H9 (cell line): Measurements from ENCODE around the gene RUNX1. TPM values are rescaled to one million over a fixed set of nuclear protein-coding genes. Genes with fewer than 3 reads are reported as not detected.

Source experiments
- DNase-seq: peaks from one replicate; pipeline ENCODE4 v3.0.0-alpha.2; 2017
- H2AFZ ChIP-seq: one replicate; pipeline ENCODE4 v1.6.1; 2013; ENCODE audit warnings: mild to moderate bottlenecking, low read length, control low read depth, moderate library complexity
- H2AK5ac ChIP-seq: 2 replicates; pipeline ENCODE4 v1.6.1; 2013; ENCODE audit warnings: low read length, control low read depth, mixed read lengths; ENCODE audit not compliant: insufficient read length
- H2BK120ac ChIP-seq: one replicate; pipeline ENCODE4 v1.6.1; 2013; ENCODE audit warnings: low read depth, mild to moderate bottlenecking, low read length, control low read depth, inconsistent platforms; ENCODE audit not compliant: poor library complexity, severe bottlenecking
- H2BK12ac ChIP-seq: 2 replicates; pipeline ENCODE4 v1.6.1; 2013; ENCODE audit warnings: low read length, control low read depth, mixed read lengths, low read depth; ENCODE audit not compliant: insufficient read length
- H2BK15ac ChIP-seq: 2 replicates; pipeline ENCODE4 v1.6.1; 2013; ENCODE audit warnings: low read depth, low read length, control low read depth
- H2BK20ac ChIP-seq: one replicate; pipeline ENCODE4 v1.6.1; 2013; ENCODE audit warnings: low read depth, mild to moderate bottlenecking, low read length, control low read depth, inconsistent platforms; ENCODE audit not compliant: poor library complexity, severe bottlenecking
- H2BK5ac ChIP-seq: 2 replicates; pipeline ENCODE4 v1.6.1; 2013; ENCODE audit warnings: low read length, control low read depth, mixed read lengths; ENCODE audit not compliant: insufficient read length
- H3K14ac ChIP-seq: 2 replicates; pipeline ENCODE4 v1.6.1; 2013; ENCODE audit warnings: low read length, control low read depth; ENCODE audit not compliant: insufficient read depth
- H3K18ac ChIP-seq: 2 replicates; pipeline ENCODE4 v1.6.1; 2013; ENCODE audit warnings: low read depth, mild to moderate bottlenecking, mixed read lengths, low read length, control low read depth; ENCODE audit not compliant: insufficient read length
- H3K23ac ChIP-seq: 2 replicates; pipeline ENCODE4 v1.6.1; 2013; ENCODE audit warnings: low read length, control low read depth, mixed read lengths, low read depth; ENCODE audit not compliant: insufficient read length
- H3K23me2 ChIP-seq: 2 replicates; pipeline ENCODE4 v1.6.1; 2013; ENCODE audit warnings: low read depth, mild to moderate bottlenecking, mixed read lengths, low read length, control low read depth; ENCODE audit not compliant: insufficient read length, poor library complexity, severe bottlenecking
- H3K27ac ChIP-seq: 2 replicates; pipeline ENCODE4 v1.5.1; 2013; ENCODE audit warnings: low read length, control low read depth, mixed read lengths, low read depth; ENCODE audit not compliant: insufficient read length
- H3K27me3 ChIP-seq: 2 replicates; pipeline ENCODE4 v1.6.1; 2013; ENCODE audit warnings: low read length, control low read depth, inconsistent platforms; ENCODE audit not compliant: insufficient read depth
- H3K4ac ChIP-seq: 2 replicates; pipeline ENCODE4 v1.6.1; 2013; ENCODE audit warnings: low read depth, mild to moderate bottlenecking, control low read depth, inconsistent platforms, low read length, moderate library complexity
- H3K4me1 ChIP-seq: 2 replicates; pipeline ENCODE4 v1.6.1; 2013; ENCODE audit warnings: low read length, control low read depth, inconsistent platforms; ENCODE audit not compliant: insufficient read depth
- H3K4me2 ChIP-seq: 2 replicates; pipeline ENCODE4 v1.6.1; 2013; ENCODE audit warnings: low read length, control low read depth, mixed read lengths; ENCODE audit not compliant: insufficient read length, insufficient read depth
- H3K56ac ChIP-seq: 2 replicates; pipeline ENCODE4 v1.6.1; 2013; ENCODE audit warnings: low read depth, mild to moderate bottlenecking, mixed read lengths, low read length, control low read depth; ENCODE audit not compliant: insufficient read length
- H3K79me1 ChIP-seq: 2 replicates; pipeline ENCODE4 v1.6.1; 2013; ENCODE audit warnings: low read depth, mild to moderate bottlenecking, moderate library complexity, low read length, control low read depth, inconsistent platforms; ENCODE audit not compliant: insufficient read depth, poor library complexity, severe bottlenecking
- H3K79me2 ChIP-seq: 2 replicates; pipeline ENCODE4 v1.6.1; 2013; ENCODE audit warnings: low read length, control low read depth, inconsistent platforms; ENCODE audit not compliant: insufficient read depth
- H3K9ac ChIP-seq: 2 replicates; pipeline ENCODE4 v1.6.1; 2013; ENCODE audit warnings: low read length, control low read depth, mixed read lengths; ENCODE audit not compliant: insufficient read length; ENCODE audit errors: extremely low read depth
- H3K9me3 ChIP-seq: one replicate; pipeline ENCODE4 v1.6.1; 2013; ENCODE audit warnings: low read depth, low read length, inconsistent platforms; ENCODE audit not compliant: control insufficient read depth
- H3T11ph ChIP-seq: one replicate; pipeline ENCODE4 v1.6.1; 2013; ENCODE audit warnings: mild to moderate bottlenecking, low read length, control low read depth, inconsistent platforms
- H4K20me1 ChIP-seq: one replicate; pipeline ENCODE4 v1.6.1; 2013; ENCODE audit not compliant: control insufficient read depth, insufficient read length, insufficient read depth
- H4K5ac ChIP-seq: 2 replicates; pipeline ENCODE4 v1.6.1; 2013; ENCODE audit warnings: low read depth, mild to moderate bottlenecking, mixed read lengths, low read length, control low read depth; ENCODE audit not compliant: insufficient read length
- H4K8ac ChIP-seq: replicated peaks from 2 replicates; pipeline ENCODE4 v1.6.1; 2013; ENCODE audit warnings: low read length, control low read depth, mixed read lengths, low read depth; ENCODE audit not compliant: insufficient read length
- H4K91ac ChIP-seq: 2 replicates; pipeline ENCODE4 v1.6.1; 2013; ENCODE audit warnings: low read depth, mild to moderate bottlenecking, moderate library complexity, mixed read lengths, low read length, control low read depth; ENCODE audit not compliant: insufficient read length
- H3K27ac Mint-ChIP-seq, 3 experiments: 2 replicates in 2 of 3; 3 replicates in 1 of 3; pipeline ENCODE4 v1.8.0; 2020 to 2021; ENCODE audit warnings: mixed read lengths in 3 of 3, mild to moderate bottlenecking in 1 of 3, moderate library complexity in 1 of 3
- H3K27me3 Mint-ChIP-seq: 2 replicates; pipeline ENCODE4 v1.8.0; 2021; ENCODE audit warnings: low read depth, mild to moderate bottlenecking, moderate library complexity, mixed read lengths
- H3K36me3 Mint-ChIP-seq, 3 experiments: 2 replicates in 2 of 3; 3 replicates in 1 of 3; pipeline ENCODE4 v1.8.0; 2020 to 2021; ENCODE audit warnings: low read depth in 3 of 3, mixed read lengths in 3 of 3; ENCODE audit not compliant: insufficient read depth in 1 of 3
- H3K4me1 Mint-ChIP-seq, 2 experiments: 2 replicates each; pipeline ENCODE4 v1.8.0; 2020; ENCODE audit warnings: mixed read lengths in 2 of 2
- H3K4me3 Mint-ChIP-seq, 2 experiments: 2 replicates in 1 of 2; 3 replicates in 1 of 2; pipeline ENCODE4 v1.8.0; 2020 to 2021; ENCODE audit warnings: mild to moderate bottlenecking in 2 of 2, mixed read lengths in 2 of 2, moderate library complexity in 1 of 2
- H3K9me3 Mint-ChIP-seq, 2 experiments: 2 replicates in 1 of 2; 3 replicates in 1 of 2; pipeline ENCODE4 v1.8.0; 2020; ENCODE audit warnings: mild to moderate bottlenecking in 2 of 2, mixed read lengths in 2 of 2, moderate library complexity in 1 of 2
- WGBS: extraction: QIAGEN DNeasy Blood & Tissue Kit; methylation state at CpG from one replicate; pipeline ENCODE4 v1.1.7; 2013; ENCODE audit warnings: missing lambda C conversion rate, low lambda C conversion rate, mixed read lengths; ENCODE audit not compliant: insufficient read length; ENCODE audit errors: extremely low coverage; 5-methylcytosine and 5-hydroxymethylcytosine counted together
- total RNA-seq: library from RNA; stranded (reverse); gene quantifications from 2 replicates; pipeline ENCODE4 v1.2.1, GENCODE V29; 2021
- TF ChIP-seq, protein P1 (sequence below): fragments of 200-600 bp; sonication (generic); conservative IDR thresholded peaks from 3 replicates; pipeline ENCODE4 v1.8.0; 2021; ENCODE audit warnings: antibody characterized with exemption, mild to moderate bottlenecking

The RUNX1 gene
- total RNA-seq, 1 experiment from 2014 or later, result 0.72 TPM

DNA sequence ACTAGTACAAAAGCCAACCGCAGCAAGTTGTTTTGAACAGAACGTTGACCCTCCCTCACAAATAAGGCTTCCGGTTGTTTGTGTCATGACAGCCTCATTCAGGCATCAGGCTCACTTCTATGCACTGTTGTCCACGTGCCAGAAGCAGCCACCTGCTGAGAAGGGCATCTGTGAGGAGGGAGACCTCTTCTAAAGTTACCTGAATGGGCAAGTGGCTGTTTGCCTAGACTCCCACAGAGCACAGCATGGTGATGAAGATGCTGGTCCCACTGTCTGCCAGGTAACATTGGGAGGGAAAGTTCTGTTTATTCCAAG, 204.2 kb downstream of the RUNX1 start:
- Histone ChIP-seq H2BK12ac (no peak overlapping the region), H3K14ac (no peak overlapping the region), H3K4me1 (no peaks in the 10 kb centered on the region; the same call in 1 of the 2 replicates), H2AK5ac (no peak overlapping the region), H3K27me3 (no peaks in the 10 kb centered on the region), H3K4me2 (no peak overlapping the region), H3K23me2 (no peaks in the 10 kb centered on the region), H2BK120ac (no peak overlapping the region), H3K18ac (no peak overlapping the region), H4K8ac (no peak overlapping the region), H2BK5ac (no peak overlapping the region), H3K23ac (no peak overlapping the region), H4K20me1 (no peaks in the 10 kb centered on the region), H3T11ph (no peak overlapping the region), H3K27ac (no peak overlapping the region), H3K79me1 (no peaks in the 10 kb centered on the region), H3K4ac (no peak overlapping the region), H4K5ac (no peak overlapping the region), H3K56ac (no peak overlapping the region), H3K9me3 (no peaks in the 10 kb centered on the region), H3K79me2 (no peaks in the 10 kb centered on the region), H2BK15ac (no peak overlapping the region), H2BK20ac (no peak overlapping the region), H2AFZ (no peak overlapping the region), H4K91ac (no peak overlapping the region), H3K9ac (no peak overlapping the region)
- no peaks in the 10 kb centered on the region for H3K9me3 Mint-ChIP-seq
- TF ChIP-seq, protein P1, sequence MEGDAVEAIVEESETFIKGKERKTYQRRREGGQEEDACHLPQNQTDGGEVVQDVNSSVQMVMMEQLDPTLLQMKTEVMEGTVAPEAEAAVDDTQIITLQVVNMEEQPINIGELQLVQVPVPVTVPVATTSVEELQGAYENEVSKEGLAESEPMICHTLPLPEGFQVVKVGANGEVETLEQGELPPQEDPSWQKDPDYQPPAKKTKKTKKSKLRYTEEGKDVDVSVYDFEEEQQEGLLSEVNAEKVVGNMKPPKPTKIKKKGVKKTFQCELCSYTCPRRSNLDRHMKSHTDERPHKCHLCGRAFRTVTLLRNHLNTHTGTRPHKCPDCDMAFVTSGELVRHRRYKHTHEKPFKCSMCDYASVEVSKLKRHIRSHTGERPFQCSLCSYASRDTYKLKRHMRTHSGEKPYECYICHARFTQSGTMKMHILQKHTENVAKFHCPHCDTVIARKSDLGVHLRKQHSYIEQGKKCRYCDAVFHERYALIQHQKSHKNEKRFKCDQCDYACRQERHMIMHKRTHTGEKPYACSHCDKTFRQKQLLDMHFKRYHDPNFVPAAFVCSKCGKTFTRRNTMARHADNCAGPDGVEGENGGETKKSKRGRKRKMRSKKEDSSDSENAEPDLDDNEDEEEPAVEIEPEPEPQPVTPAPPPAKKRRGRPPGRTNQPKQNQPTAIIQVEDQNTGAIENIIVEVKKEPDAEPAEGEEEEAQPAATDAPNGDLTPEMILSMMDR, result no peak
- no peak overlapping the region for H3K27ac Mint-ChIP-seq
- peaks cover 39 to 45% of the 10 kb centered on the region in 2 experiments for H3K4me1 Mint-ChIP-seq
- no peak for DNase-seq
- H3K36me3 Mint-ChIP-seq, result no peaks in the 10 kb centered on the region
- WGBS, result no CpG with 5 or more reads among the region's 4 CpGs
- H3K4me3 Mint-ChIP-seq, result no peak overlapping the region
- peaks cover 25% of the 10 kb centered on the region for H3K27me3 Mint-ChIP-seq
